Cortex of kidney (tissue), 1 donor: ENCODE results near the gene ADH7.
"Not testable (repeated sequence)": the region's sequence is repeated elsewhere in the genome, so short reads cannot be mapped to it uniquely, and the experiment has no call there.

Source experiments
- DNase-seq: peaks from one replicate; lab custom pipeline; 2025; lab: John Stamatoyannopoulos, UW

Gene ADH7

DNA sequence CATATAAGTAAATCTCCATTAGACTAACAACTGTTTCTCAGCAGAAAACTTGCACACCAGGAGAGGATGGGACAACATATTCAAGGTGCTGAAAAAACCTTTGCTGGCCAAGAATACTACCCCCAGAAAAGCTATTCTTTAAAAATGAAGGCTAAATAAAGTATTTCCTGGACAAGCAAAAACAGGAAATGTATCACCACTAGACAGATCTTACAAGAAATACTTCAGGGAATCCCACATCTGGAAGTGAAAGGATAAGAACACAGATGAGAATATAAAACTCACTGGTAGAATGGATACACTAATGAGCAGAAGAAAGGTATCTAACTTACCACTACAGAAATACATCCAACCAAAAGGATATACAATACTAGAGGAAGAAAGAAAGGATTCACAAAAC, 55.6 kb downstream of the ADH7 start:
- no peak for DNase-seq

GRCh38 chr4:99378876-99379275, 56.3 kb downstream of the ADH7 start:
- no peak for DNase-seq

- not testable (repeated sequence) for DNase-seq
Measured at GRCh38 chr4:99377341-99377740, 57.8 kb downstream of the ADH7 start.

- not testable (repeated sequence) for DNase-seq
Measured at GRCh38 chr4:99372464-99372863, 62.7 kb downstream of the ADH7 start.

DNA sequence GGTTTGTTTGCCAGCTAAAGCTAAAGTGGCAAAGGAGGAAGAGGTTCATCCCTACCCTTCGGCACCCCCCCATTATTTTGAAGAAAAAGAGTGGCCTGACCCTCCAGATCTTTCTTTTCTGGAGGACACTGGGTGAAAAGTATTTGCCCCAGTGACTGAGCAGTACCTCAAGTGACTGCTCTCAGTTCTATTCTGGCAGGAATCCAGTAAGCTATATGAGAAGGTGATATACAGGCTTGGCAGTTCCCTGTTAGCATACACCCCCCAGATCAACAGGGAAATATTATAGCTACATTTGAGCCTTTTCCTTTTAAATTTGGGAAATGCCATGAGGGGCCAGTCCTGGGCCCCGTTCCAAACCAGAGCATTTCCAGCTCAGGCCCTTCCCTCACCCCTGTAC, 67.3 kb downstream of the ADH7 start:
- DNase-seq, result not testable (repeated sequence)

DNA sequence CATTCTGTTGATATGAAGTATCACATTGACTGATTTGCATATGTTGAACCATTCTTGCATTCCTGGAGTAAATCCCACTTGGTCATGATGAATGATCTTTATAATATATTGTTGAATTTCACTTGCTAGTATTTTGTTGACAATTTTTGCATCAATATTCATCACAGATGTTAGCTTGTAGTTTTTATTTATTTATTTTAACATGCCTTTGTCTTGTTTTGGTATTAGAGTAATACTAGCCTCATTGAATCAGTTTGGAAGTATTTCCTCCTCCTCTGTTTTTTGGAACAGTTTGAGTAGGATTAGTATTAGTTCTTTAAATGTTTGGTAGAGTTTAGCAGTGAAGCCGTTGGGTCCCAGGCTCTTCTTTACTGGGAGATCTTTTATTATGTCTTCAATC, 68.7 kb downstream of the ADH7 start:
- no peak for DNase-seq

DNA sequence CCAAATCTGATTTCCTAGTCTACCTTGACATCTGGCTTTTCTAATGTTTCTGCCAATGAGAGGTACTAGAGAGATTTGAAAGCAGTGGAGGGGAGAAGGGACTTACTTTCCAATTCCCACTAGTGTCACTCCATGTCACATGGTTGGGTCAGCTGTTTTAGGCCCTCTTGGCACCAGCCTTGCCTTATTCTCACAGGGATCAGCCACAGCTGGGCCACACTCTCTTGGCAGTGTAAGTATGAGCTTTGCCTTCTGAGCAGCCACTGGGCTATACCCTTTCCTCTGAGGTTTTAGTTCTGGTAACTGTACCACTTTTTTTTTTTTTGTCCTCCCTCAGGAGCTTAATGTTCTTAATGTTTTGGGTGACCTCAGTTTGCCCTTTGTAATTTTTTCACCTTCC, 72.4 kb downstream of the ADH7 start:
- DNase-seq, result no peak
